ENCODE data around the gene AKAP7. TPM values are rescaled to one million over a fixed set of nuclear protein-coding genes. Genes with fewer than 3 reads are reported as not detected.

The AKAP7 gene
- total and polyA plus RNA-seq, 7 experiments from 2014 or later = 6.5 to 21.1 (median 16.8) TPM

Other genes starting within 250 kb of the AKAP7 start
- 10 to 100 TPM; 10.3 to 26.9 (median 20.9) TPM for gene EPB41L2, start 72.2 kb upstream of the AKAP7 start, total RNA-seq
- gene EPB41L2, start 72.2 kb upstream of the AKAP7 start, polyA plus RNA-seq = 1 to 10 TPM; 4.6 to 6.4 TPM